Measurements from ENCODE around the gene GPR42. TPM values are rescaled to one million over a fixed set of nuclear protein-coding genes. Genes with fewer than 3 reads are reported as not detected.
A peak's percentile ranks its signal among the peaks of the same experiment; 100 is the strongest.

GPR42 gene
- total and polyA plus RNA-seq, 7 donors, result not detected

DNA sequence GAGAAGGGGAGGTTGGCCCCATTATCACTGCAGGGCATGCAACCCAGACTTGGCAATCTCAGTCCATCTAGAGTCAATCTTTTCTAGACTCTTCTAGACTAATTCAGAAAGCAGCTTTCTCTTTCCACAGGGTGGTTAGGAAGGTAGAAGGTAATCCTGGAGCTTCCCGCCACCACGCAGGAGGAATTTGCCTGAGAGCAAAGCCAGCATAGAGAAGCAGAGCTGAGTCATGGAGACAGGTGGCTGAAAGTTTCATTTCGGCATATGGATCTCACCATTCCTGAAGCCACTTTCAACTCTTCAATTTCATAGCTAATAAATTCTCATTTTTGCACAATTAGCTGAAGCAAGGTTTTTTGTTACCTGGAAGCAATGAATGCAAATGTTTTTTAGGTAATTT lies 48.2 kb downstream of the GPR42 start:
- DNase-seq (peak in 1 of 2 donors; percentile 0), ATAC-seq (no peak)
- H3K36me3 ChIP-seq (ENCODE audit: insufficient read depth in 1 of 2, low read depth in 1 of 2), result no peaks in the 10 kb centered on the region
- TF ChIP-seq, protein P1, sequence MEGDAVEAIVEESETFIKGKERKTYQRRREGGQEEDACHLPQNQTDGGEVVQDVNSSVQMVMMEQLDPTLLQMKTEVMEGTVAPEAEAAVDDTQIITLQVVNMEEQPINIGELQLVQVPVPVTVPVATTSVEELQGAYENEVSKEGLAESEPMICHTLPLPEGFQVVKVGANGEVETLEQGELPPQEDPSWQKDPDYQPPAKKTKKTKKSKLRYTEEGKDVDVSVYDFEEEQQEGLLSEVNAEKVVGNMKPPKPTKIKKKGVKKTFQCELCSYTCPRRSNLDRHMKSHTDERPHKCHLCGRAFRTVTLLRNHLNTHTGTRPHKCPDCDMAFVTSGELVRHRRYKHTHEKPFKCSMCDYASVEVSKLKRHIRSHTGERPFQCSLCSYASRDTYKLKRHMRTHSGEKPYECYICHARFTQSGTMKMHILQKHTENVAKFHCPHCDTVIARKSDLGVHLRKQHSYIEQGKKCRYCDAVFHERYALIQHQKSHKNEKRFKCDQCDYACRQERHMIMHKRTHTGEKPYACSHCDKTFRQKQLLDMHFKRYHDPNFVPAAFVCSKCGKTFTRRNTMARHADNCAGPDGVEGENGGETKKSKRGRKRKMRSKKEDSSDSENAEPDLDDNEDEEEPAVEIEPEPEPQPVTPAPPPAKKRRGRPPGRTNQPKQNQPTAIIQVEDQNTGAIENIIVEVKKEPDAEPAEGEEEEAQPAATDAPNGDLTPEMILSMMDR (IDR thresholded peaks at IDR 0.05), result no peak
- WGBS, 3 donors, result 51 to 58% (median 57%) methylated on average over 3 of the region's 3 CpGs
- H3K4me3 ChIP-seq, result no peak overlapping the region
- no peaks in the 10 kb centered on the region for H3K9me3 ChIP-seq
- no peak overlapping the region for H3K27ac ChIP-seq
- peaks cover 0 to 11% (median 2%) of the 10 kb centered on the region in 3 donors for H3K27me3 ChIP-seq (ENCODE audit: insufficient read depth in 3 of 3, low read length in 2 of 3)
- H3K4me1 ChIP-seq, result no peaks in the 10 kb centered on the region
- intact Hi-C loops (cut with DNase I), result no loop called here

DNA sequence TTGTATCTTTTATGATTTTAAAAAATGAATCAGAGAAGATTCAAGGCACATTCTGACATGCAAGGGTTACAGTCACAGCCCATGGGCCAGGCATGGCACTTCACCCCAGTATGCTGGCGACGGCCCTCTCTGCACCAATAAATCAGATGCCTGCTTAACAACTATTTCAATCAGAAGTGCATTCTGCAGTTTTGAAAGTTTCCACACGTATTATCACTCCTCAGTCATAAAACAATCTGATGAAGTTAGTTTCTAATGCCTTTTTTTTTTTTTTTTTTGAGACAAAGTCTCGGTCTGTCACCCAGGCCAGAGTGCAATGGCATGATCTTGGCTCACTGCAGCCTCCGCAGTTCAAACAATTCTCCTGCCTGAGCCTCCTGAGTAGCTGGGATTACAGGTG lies 48.9 kb downstream of the GPR42 start:
- peaks cover 0 to 11% (median 2%) of the 10 kb centered on the region in 3 donors for H3K27me3 ChIP-seq (ENCODE audit: insufficient read depth in 3 of 3, low read length in 2 of 3)
- ATAC-seq (no peak), DNase-seq (peak in 1 of 2 donors; percentile 3)
- intact Hi-C loops (cut with DNase I), result no loop called here
- H3K27ac ChIP-seq, result no peak overlapping the region
- H3K4me1 ChIP-seq, result no peaks in the 10 kb centered on the region
- no peaks in the 10 kb centered on the region for H3K36me3 ChIP-seq (ENCODE audit: insufficient read depth in 1 of 2, low read depth in 1 of 2)
- TF ChIP-seq, protein P1 (IDR thresholded peaks at IDR 0.05), result no peak
- 61 to 70% (median 63%) methylated on average over 5 of the region's 5 CpGs for WGBS, 3 donors
- H3K4me3 ChIP-seq, result no peak overlapping the region
- H3K9me3 ChIP-seq, result no peaks in the 10 kb centered on the region

DNA sequence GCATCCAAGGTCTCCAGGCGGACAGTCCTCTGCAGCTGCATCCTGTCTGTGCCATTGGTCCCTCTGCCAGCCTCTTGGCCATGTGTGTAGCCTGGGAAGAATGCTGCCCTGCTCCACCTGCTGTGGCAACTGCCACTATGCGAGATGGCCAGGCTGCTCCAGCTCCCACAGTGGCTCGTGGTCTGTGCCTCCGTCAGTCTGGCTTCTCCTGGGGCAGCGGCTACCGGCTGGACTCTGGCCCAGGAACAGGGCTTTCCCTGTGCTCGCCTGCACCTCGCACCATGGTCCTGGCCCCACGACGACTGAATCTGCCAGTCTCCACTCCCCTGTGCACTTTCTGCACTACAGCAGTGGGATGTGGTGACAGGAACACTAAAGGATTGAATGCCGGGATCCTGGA lies 50.5 kb downstream of the GPR42 start:
- Histone ChIP-seq H3K9me3 (no peaks in the 10 kb centered on the region), H3K4me1 (no peaks in the 10 kb centered on the region), H3K27ac (no peak overlapping the region), H3K4me3 (no peak overlapping the region), H3K27me3 (ENCODE audit: insufficient read depth in 3 of 3, low read length in 2 of 3) (peaks cover 0 to 8% (median 2%) of the 10 kb centered on the region in 3 donors), H3K36me3 (ENCODE audit: insufficient read depth in 1 of 2, low read depth in 1 of 2) (no peaks in the 10 kb centered on the region)
- intact Hi-C loops (cut with DNase I), result no loop called here
- TF ChIP-seq, protein P1 (IDR thresholded peaks at IDR 0.05), result no peak
- 17 to 23% (median 18%) methylated on average over 11 of the region's 11 CpGs for WGBS, 3 donors
- ATAC-seq (no peak), DNase-seq (no peak)

Other genes with a start within 250 kb of the GPR42 start
- gene LGI4, start 236.0 kb upstream of the GPR42 start, total RNA-seq, result 10 to 100 TPM in 3 of 4 donors, 1 to 10 TPM in 1; 3.3 to 22.1 (median 17.3) TPM
- gene LGI4, start 236.0 kb upstream of the GPR42 start, polyA plus RNA-seq, result 10 to 100 TPM in 1 of 3 donors, 1 to 10 TPM in 2; 3.2 to 17.1 (median 9.5) TPM
- gene FXYD1, start 232.2 kb upstream of the GPR42 start, total RNA-seq, result 100 to 1,000 TPM; 409 to 860 (median 548) TPM
- gene FXYD1, start 232.2 kb upstream of the GPR42 start, polyA plus RNA-seq, result 100 to 1,000 TPM; 210 to 581 (median 299) TPM
- under 1 TPM in 3 of 4 donors, not detected in 1; 0.56 to 0.65 (median 0.58) TPM for gene FXYD7, start 227.8 kb upstream of the GPR42 start, total RNA-seq
- under 1 TPM in 1 of 3 donors, not detected in 2; 0.13 TPM for gene FXYD7, start 227.8 kb upstream of the GPR42 start, polyA plus RNA-seq
- 10 to 100 TPM in 3 of 4 donors, 1 to 10 TPM in 1; 9.5 to 14.8 (median 11.7) TPM for gene FXYD5, start 216.3 kb upstream of the GPR42 start, total RNA-seq
- 10 to 100 TPM in 2 of 3 donors, 1 to 10 TPM in 1; 6.4 to 19.1 (median 11.5) TPM for gene FXYD5, start 216.3 kb upstream of the GPR42 start, polyA plus RNA-seq
- not detected for gene FAM187B, start 142.3 kb upstream of the GPR42 start, total RNA-seq
- gene FAM187B, start 142.3 kb upstream of the GPR42 start, polyA plus RNA-seq, result under 1 TPM in 1 of 3 donors, not detected in 2; 0.03 TPM
- 1 to 10 TPM; 1.8 to 5.2 (median 2.7) TPM for gene LSR, start 122.1 kb upstream of the GPR42 start, total RNA-seq
- gene LSR, start 122.1 kb upstream of the GPR42 start, polyA plus RNA-seq, result 1 to 10 TPM; 1.7 to 4.4 (median 2.4) TPM
- gene USF2, start 102.1 kb upstream of the GPR42 start, total RNA-seq, result 100 to 1,000 TPM; 141 to 196 (median 188) TPM
- gene USF2, start 102.1 kb upstream of the GPR42 start, polyA plus RNA-seq, result 100 to 1,000 TPM in 2 of 3 donors, 10 to 100 TPM in 1; 94.4 to 179 (median 142) TPM
- under 1 TPM in 2 of 4 donors, not detected in 2; 0.22 to 0.42 TPM for gene HAMP, start 88.5 kb upstream of the GPR42 start, total RNA-seq
- gene HAMP, start 88.5 kb upstream of the GPR42 start, polyA plus RNA-seq, result not detected
- gene MAG, start 78.9 kb upstream of the GPR42 start, total RNA-seq, result under 1 TPM in 1 of 4 donors, not detected in 3; 0.11 TPM
- gene MAG, start 78.9 kb upstream of the GPR42 start, polyA plus RNA-seq, result under 1 TPM in 2 of 3 donors, not detected in 1; 0.05 to 0.30 TPM
- gene CD22, start 41.9 kb upstream of the GPR42 start, total RNA-seq, result 1 to 10 TPM in 2 of 4 donors, under 1 TPM in 2; 0.15 to 3.2 (median 1.2) TPM
- under 1 TPM; 0.11 to 0.32 (median 0.14) TPM for gene CD22, start 41.9 kb upstream of the GPR42 start, polyA plus RNA-seq
- not detected for gene FFAR1, start 23.2 kb upstream of the GPR42 start, total RNA-seq
- not detected for gene FFAR1, start 23.2 kb upstream of the GPR42 start, polyA plus RNA-seq
- gene FFAR3, start 12.6 kb upstream of the GPR42 start, total RNA-seq, result under 1 TPM in 2 of 4 donors, not detected in 2; 0.17 to 0.22 TPM
- gene FFAR3, start 12.6 kb upstream of the GPR42 start, polyA plus RNA-seq, result under 1 TPM in 1 of 3 donors, not detected in 2; 0.04 TPM
- gene FFAR2, start 77.2 kb downstream of the GPR42 start, total RNA-seq, result under 1 TPM in 3 of 4 donors, not detected in 1; 0.13 to 0.47 (median 0.41) TPM
- gene FFAR2, start 77.2 kb downstream of the GPR42 start, polyA plus RNA-seq, result under 1 TPM; 0.07 to 0.16 (median 0.08) TPM
- not detected for gene KRTDAP, start 119.4 kb downstream of the GPR42 start, total RNA-seq
- not detected for gene KRTDAP, start 119.4 kb downstream of the GPR42 start, polyA plus RNA-seq
- gene DMKN, start 142.6 kb downstream of the GPR42 start, total RNA-seq, result under 1 TPM in 3 of 4 donors, not detected in 1; 0.44 to 0.63 (median 0.45) TPM
- under 1 TPM; 0.21 to 0.77 (median 0.73) TPM for gene DMKN, start 142.6 kb downstream of the GPR42 start, polyA plus RNA-seq
- gene SBSN, start 157.2 kb downstream of the GPR42 start, total RNA-seq, result not detected
- under 1 TPM in 1 of 3 donors, not detected in 2; 0.09 TPM for gene SBSN, start 157.2 kb downstream of the GPR42 start, polyA plus RNA-seq
- not detected for gene GAPDHS, start 162.4 kb downstream of the GPR42 start, total RNA-seq
- not detected for gene GAPDHS, start 162.4 kb downstream of the GPR42 start, polyA plus RNA-seq
- gene TMEM147, start 174.6 kb downstream of the GPR42 start, total RNA-seq, result 100 to 1,000 TPM in 1 of 4 donors, 10 to 100 TPM in 3; 77.1 to 103 (median 85.5) TPM
- 100 to 1,000 TPM; 143 to 245 (median 202) TPM for gene TMEM147, start 174.6 kb downstream of the GPR42 start, polyA plus RNA-seq
- gene ATP4A, start 192.6 kb downstream of the GPR42 start, total RNA-seq, result not detected
- gene ATP4A, start 192.6 kb downstream of the GPR42 start, polyA plus RNA-seq, result not detected
- gene PMIS2, start 215.1 kb downstream of the GPR42 start, total RNA-seq, result not detected
- gene PMIS2, start 215.1 kb downstream of the GPR42 start, polyA plus RNA-seq, result not detected
- 1 to 10 TPM; 2.5 to 6.1 (median 4.8) TPM for gene HAUS5, start 241.7 kb downstream of the GPR42 start, total RNA-seq
- gene HAUS5, start 241.7 kb downstream of the GPR42 start, polyA plus RNA-seq, result 1 to 10 TPM; 3.3 to 3.9 (median 3.6) TPM